HFF-Myc (cell line): ENCODE results near the gene AUH.

ENCODE experiments used
- DNase-seq: peaks from one replicate; pipeline ENCODE4 v3.0.0-alpha.2; 2011; ENCODE audit warnings: low read depth; ENCODE audit errors: extremely low read depth
- H3K4me3 ChIP-seq: replicated peaks from 2 replicates; pipeline ENCODE4 v1.5.1; 2011; ENCODE audit warnings: low read depth, mild to moderate bottlenecking, control low read depth, low read length
- CTCF ChIP-seq: IDR thresholded peaks from 2 replicates; pipeline ENCODE4 v1.5.1; 2012; ENCODE audit warnings: mild to moderate bottlenecking, low read depth, low read length, control low read depth; ENCODE audit errors: missing control alignments

AUH gene

GRCh38 chr9:91248707-91249106 is 113.0 kb downstream of the AUH start:
- H3K4me3 ChIP-seq = no peak overlapping the region
- no peak for DNase-seq
- no peak for TF ChIP-seq CTCF

GRCh38 chr9:91247278-91247677 is 114.4 kb downstream of the AUH start:
- TF ChIP-seq CTCF = no peak
- no peak for DNase-seq
- H3K4me3 ChIP-seq = no peak overlapping the region

GRCh38 chr9:91246846-91247245 is 114.9 kb downstream of the AUH start:
- DNase-seq = no peak
- no peak overlapping the region for H3K4me3 ChIP-seq
- TF ChIP-seq CTCF = no peak

- no peak overlapping the region for H3K4me3 ChIP-seq
- no peak for DNase-seq
- TF ChIP-seq CTCF = no peak
Observed at GRCh38 chr9:91245431-91246313, 116.0 kb downstream of the AUH start.

- DNase-seq = no peak
- no peak overlapping the region for H3K4me3 ChIP-seq
- TF ChIP-seq CTCF = no peak
Observed at GRCh38 chr9:91243029-91243428, 118.7 kb downstream of the AUH start.

GRCh38 chr9:91241909-91242308 is 119.8 kb downstream of the AUH start:
- DNase-seq = no peak
- TF ChIP-seq CTCF = no peak
- no peak overlapping the region for H3K4me3 ChIP-seq
